RCC 7860 (cell line): ENCODE data around the gene SLC9A5.

ENCODE experiments used
- DNase-seq: peaks from one replicate; pipeline ENCODE4 v3.0.0-alpha.2; 2015; ENCODE audit warnings: low spot score
- FAIRE-seq: peaks from 2 replicates; lab custom pipeline; 2012; peaks lifted over from hg19 to GRCh38; lab: Jason Lieb, UNC

SLC9A5 gene

GRCh38 chr16:67238278-67238575, 10.6 kb upstream of the SLC9A5 start:
- DNase-seq (no peak), FAIRE-seq (no peak)

GRCh38 chr16:67238806-67239470, 9.8 kb upstream of the SLC9A5 start:
- DNase-seq = no peak
- no peak for FAIRE-seq

DNA sequence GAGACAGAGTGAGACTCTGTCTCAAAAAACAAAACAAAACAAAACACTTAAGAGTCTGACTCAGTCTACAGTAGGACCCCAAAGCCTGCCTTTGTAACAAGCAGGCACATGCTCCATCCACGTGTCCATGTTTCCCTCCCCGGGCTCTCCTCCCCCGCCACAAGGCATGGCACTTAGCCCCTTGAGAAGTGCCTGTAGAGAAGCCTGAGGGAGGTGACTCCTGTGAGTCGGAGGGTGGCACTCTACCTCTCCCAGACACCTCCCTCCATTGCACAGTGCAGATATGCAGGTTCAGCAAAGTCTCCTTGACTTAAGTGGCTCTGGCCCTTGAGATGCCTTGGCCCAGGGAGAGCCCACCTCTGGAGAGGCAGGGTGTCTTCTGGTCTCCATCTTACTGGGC, 8.3 kb upstream of the SLC9A5 start:
- no peak for FAIRE-seq

DNA sequence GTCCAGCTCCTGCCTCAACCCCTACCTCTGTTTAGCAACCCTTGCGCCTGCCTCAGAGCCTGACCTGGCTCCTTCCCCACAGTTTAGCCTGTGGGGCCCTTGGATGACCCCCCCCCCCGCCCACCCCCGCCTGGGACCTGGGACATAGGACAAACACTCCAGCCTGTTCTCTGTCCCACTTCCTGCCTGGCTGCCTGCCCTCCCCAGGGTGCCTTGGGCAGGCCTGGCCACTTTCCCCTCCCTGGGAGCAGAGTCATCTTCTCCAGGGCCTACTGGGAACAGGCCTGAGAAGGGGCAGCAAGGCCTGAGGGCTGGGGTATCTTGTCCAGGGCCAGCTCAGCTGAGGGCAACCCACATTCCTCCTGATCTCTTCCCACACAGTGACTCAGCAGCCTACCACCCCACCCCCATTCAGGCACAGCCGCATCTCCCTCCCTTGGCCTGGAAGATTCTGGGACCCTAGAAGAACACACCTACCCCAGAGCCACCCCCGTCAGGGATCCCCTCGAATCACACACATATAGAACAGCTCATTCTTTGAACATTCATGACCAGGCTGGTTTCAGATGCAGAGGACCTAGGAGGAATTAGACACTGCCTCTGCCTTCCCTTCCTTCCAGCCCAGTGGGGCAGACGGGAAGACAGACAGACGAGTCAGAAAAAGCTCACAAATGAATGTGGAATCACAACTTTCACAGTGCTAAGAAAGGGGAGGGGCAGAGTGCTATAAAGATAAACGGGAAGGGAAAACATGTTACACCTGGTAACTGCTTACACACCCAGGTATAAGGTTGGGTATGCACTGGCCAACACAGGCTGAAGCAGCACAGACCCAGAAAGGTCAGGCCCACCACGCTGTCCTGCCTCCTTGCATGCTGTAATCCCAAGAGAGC, 7.5 kb upstream of the SLC9A5 start:
- peak; percentile 66 for FAIRE-seq
- DNase-seq = peak; percentile 96

More for the DNA sequence above, 8.3 kb upstream of the SLC9A5 start:
- DNase-seq = peak; percentile 65

DNA sequence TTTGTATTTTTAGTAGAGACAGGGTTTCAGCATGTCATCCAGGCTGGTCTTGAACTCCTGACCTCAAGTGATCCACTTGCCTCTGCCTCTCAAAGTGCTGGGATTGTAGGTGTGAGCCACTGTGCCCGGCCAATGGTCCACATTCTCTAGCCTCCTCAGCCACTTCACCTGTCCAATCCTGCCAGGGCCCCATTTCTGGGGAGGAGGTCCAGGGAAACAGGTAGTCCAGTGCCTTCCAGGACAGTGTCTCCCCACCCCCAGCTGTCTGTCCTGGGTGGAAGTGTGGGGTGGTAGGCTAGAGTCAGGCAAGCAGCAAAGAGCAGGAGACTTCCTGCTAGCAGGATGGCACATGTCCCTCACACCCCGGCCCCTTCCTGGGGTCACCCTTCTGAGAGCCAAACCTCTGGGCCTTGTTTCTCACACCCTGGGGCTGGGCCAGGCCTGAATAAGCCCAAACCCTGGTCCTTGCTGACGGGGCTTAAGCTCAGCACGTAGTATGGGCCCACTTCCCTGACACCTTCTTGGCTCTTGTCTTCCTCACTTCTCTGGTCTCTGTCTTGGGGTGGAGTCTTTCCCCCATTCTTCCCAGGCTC, 6.5 kb upstream of the SLC9A5 start:
- FAIRE-seq (no peak), DNase-seq (no peak)

- no peak for DNase-seq
- no peak for FAIRE-seq
These were observed 5.3 kb upstream of the SLC9A5 start for GRCh38 chr16:67243481-67243880.

- peak; percentile 65 for FAIRE-seq
These were observed 4.2 kb upstream of the SLC9A5 start for GRCh38 chr16:67244387-67245185.

DNA sequence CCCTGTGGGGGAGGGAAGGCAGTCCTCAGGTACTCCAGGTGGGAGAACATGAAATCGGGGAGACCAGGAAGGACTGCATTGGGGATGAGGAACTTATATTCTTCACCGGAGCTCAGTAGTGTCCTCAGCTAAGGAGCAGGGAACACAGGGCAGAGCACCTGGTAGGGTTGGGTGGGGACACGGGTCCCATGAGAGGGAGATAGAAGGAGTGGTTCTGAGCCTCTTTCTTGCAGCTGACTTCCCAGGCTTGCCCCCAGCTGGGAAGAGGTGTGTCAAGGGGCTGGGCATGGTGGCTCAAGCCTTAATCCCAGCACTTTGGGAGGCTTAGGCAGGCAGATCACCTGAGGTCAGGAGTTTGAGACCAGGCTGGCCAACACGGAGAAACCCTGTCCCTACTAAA, 3.6 kb upstream of the SLC9A5 start:
- FAIRE-seq (no peak), DNase-seq (no peak)

More at GRCh38 chr16:67244387-67245185, 4.2 kb upstream of the SLC9A5 start:
- DNase-seq = peak; percentile 78

GRCh38 chr16:67245674-67246080, 3.1 kb upstream of the SLC9A5 start:
- DNase-seq (no peak), FAIRE-seq (no peak)

- peak; percentile 61 for DNase-seq
- FAIRE-seq = no peak
These were observed 2.6 kb upstream of the SLC9A5 start for GRCh38 chr16:67246081-67246755.

DNA sequence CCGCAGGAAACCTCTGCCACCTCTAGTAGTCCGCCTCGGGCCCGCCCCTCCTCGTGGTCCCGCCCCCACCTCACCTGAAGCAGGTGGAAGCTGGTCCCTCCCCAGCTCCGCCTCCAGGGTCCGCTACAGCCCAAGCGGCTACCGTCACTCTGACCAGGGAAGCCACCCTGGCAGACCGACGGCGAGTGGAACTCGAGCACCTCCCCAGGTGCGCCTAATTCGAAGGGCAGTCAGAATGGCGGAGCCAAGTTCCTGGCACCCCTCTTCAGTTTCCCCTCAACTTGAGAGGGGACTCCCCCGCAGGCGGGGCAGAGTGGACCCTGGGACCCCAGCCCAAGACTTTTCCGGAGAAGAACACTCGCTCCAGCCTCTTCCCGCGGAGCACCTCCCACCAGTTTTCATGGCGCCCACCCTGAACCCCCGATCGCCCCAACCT, 2.0 kb upstream of the SLC9A5 start:
- FAIRE-seq (no peak), DNase-seq (peak; percentile 7)

DNA sequence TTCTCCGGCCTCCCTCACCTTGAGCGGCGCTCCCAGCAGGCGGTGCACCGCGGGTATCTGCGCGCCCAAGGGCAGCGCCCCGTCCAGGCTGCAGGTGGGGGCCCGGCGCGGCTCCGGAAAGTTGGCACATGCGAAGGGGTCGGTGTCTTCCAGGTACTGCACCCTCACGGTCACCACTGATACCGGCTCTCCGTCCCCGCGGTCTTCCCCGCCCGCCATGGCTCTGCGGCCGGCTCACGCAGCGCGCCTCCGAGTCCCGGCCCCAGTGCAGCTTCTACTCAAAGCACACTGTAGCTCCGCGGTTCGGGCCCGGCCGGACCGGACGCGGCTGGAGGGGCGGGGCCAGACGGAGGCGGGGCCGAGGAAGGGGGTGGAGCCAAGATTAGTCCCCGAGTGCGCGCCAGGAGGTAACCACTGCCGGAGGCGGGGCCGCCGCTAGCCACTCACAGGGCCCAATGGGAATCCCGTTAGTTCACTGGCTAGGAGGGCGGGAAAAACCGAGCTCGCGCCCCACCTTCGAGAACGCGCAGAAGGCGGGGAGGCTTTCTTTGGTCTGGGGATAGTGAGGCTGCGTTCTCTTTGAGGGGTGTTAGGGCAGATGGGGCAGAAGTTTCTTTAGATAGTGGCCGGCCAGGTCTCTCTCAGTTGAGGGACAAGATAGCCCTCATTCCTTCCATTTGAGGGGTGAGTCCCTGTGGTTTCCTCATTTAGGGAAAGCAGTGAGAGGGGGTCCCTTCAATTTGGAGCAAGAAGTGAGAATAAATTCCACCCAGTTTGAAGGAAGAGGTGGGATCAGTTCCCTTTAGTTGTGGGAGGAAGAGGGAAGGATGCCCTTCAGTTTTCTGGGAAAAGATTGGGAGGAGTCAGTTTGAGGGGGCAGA, 1.3 kb upstream of the SLC9A5 start, which contains the start of gene FHOD1:
TSS of gene FHOD1 (minus strand) at position 290 of the 881 bp plus-strand sequence. CDS start at position 219, 71 bp downstream.
- DNase-seq = peak; percentile 89
- peak; percentile 63 for FAIRE-seq

- FAIRE-seq = no peak
- no peak for DNase-seq
These were observed 742 bp upstream of the SLC9A5 start for GRCh38 chr16:67248073-67248400.

DNA sequence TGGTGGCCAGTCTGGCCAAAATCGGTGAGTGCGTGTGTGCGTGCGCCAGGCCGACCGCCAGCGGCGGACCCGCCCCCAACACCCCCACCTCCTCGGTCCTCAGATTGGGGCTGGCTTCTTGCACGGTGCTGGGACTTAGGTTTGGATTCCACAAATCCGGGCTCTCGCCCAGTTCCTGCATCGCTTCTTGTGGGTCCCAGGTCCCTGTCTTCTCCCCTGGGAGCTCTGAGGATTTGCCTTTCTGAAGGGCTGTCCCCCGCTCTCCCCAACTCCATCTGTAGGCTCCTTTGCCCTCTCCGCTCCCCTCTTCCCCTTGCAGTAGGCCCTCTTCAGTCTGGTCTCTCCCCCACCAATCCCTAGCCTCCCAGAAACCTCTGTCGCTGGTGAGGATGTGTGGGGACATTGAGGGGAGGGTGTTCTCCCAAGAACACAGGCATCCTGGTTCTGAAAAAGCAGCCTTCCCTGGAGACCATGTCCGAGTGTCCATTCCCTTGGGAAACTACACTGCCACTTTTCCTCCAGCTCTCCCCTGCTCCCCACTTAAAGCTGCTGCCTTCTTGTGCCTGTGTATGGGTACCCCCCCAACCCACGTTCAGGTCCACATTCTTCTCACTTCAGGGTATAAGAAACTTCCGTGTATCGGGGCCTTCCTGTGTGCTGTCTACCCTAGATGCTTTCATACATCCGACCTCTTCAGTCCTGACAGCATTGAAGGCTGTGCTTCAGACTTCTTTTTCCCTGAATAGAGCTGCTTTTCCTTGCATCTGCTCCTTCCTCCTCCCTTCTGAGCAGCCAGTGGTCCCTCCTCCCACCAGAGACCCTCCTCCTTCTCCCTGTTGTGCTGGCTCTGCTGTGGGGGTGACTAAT, 632 bp downstream of the SLC9A5 start:
- no peak for FAIRE-seq
- DNase-seq = no peak

DNA sequence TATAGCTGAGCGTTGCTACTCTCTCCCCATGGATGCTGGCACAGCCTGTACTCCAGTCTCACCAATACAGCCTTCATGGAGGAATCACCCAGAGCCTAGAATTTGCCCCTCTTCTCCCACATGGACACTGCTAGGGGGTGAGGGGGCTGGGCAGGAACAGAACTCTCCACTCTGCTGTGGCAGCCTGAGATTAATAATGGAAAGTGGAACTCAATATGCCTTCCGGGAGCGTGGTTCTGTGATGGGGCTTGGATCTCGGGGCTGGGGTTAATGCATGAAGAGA, 1.2 kb downstream of the SLC9A5 start:
- no peak for DNase-seq
- no peak for FAIRE-seq

DNA sequence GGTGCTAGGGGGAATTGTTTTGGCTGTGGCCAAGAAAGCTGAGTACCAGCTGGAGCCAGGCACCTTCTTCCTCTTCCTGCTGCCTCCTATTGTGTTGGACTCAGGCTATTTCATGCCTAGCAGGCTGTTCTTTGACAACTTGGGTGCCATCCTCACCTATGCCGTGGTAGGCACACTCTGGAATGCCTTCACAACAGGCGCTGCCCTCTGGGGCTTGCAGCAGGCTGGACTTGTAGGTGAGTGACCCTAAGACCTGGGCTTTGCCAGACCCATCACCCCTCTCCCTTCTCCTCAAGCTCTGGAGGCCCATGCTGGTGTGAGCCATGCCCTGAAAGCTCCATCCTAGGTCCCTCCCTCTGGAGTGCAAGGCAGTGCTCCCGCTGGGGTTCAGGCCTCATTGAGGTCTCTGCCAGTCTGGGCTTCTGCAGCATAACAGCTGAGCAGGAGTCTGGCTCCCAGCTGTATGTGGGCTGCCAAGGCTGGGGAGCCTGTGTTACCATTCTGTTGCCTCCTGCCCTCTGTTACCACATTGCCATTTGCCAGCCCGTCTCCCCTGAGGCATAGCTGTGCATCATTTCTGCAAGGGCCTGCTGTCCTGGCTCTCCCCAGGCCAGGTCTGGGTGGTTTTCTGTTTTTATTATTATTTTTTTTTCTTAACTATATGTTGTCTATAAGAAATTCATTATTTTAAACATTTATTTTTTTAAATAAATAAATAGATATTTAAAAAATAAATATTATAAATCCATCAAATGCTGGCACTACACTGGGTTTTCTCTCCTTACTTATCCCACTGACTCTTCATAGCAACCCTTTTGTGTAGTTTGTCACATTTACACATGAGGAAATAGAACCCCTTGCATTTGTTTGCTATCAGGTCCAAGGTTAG, 4.1 kb downstream of the SLC9A5 start:
- no peak for DNase-seq
- no peak for FAIRE-seq

- DNase-seq (no peak), FAIRE-seq (no peak)
These were observed 6.2 kb downstream of the SLC9A5 start for GRCh38 chr16:67254801-67255552.
